Natural killer cell (primary cell): ENCODE results near the gene LIMS2. TPM values are rescaled to one million over a fixed set of nuclear protein-coding genes. Genes with fewer than 3 reads are reported as not detected.

ENCODE experiments used
- ATAC-seq, 3 donors: fragments of 150-1000 bp in 2 of 3; fragments of 200-7000 bp in 1 of 3; cut with Tn5 transposase; 1 replicate in 1 of 3; 2 replicates in 2 of 3; pipeline ENCODE4 v1.10.0; 2021; ENCODE audit warnings: mild to moderate bottlenecking in 2 of 3, moderate library complexity in 2 of 3
- DNase-seq, 2 donors: peaks; one replicate each; pipeline versions ENCODE4 v3.0.0 to v3.0.0-alpha.2; 2013 to 2021; ENCODE audit warnings: mixed read lengths in 1 of 2
- H3K27ac ChIP-seq: one replicate; pipeline ENCODE4 v1.5.1; 2013; ENCODE audit warnings: mild to moderate bottlenecking, low read length
- H3K27me3 ChIP-seq: one replicate; pipeline ENCODE4 v1.6.1; 2013; ENCODE audit warnings: low read length; ENCODE audit not compliant: control insufficient read depth, insufficient read depth
- H3K36me3 ChIP-seq: one replicate; pipeline ENCODE4 v1.6.1; 2013; ENCODE audit warnings: low read length; ENCODE audit not compliant: control insufficient read depth, insufficient read depth
- H3K4me1 ChIP-seq: one replicate; pipeline ENCODE4 v1.6.1; 2013; ENCODE audit warnings: low read length; ENCODE audit not compliant: control insufficient read depth, insufficient read depth
- H3K4me3 ChIP-seq: one replicate; pipeline ENCODE4 v1.5.1; 2013; ENCODE audit warnings: low read length
- H3K9me3 ChIP-seq: one replicate; pipeline ENCODE4 v1.6.1; 2013; ENCODE audit warnings: low read length; ENCODE audit not compliant: control insufficient read depth, insufficient read depth
- H3K27ac Mint-ChIP-seq, 2 donors: one replicate each; pipeline ENCODE4 v1.8.0; 2022; ENCODE audit warnings: mild to moderate bottlenecking in 2 of 2, mixed read lengths in 2 of 2, moderate library complexity in 1 of 2
- H3K27me3 Mint-ChIP-seq, 2 donors: one replicate each; pipeline ENCODE4 v1.8.0; 2022; ENCODE audit warnings: low read depth in 2 of 2, mixed read lengths in 2 of 2
- H3K36me3 Mint-ChIP-seq: one replicate; pipeline ENCODE4 v1.8.0; 2022; ENCODE audit warnings: mixed read lengths
- H3K4me1 Mint-ChIP-seq, 2 donors: one replicate each; pipeline ENCODE4 v1.8.0; 2022; ENCODE audit warnings: mixed read lengths in 2 of 2
- H3K4me3 Mint-ChIP-seq: one replicate; pipeline ENCODE4 v1.8.0; 2022; ENCODE audit warnings: mild to moderate bottlenecking, moderate library complexity, mixed read lengths
- H3K9me3 Mint-ChIP-seq, 2 donors: one replicate each; pipeline ENCODE4 v1.8.0; 2022; ENCODE audit warnings: mixed read lengths in 2 of 2
- WGBS: methylation state at CpG from one replicate; pipeline ENCODE4 v1.1.7; 2013; ENCODE audit warnings: missing lambda C conversion rate; ENCODE audit not compliant: insufficient coverage; 5-methylcytosine and 5-hydroxymethylcytosine counted together
- intact Hi-C: fragments of 100-400 bp; cut with micrococcal nuclease; formaldehyde crosslinking; loops from one replicate; pipeline ENCODE4 v1.14.2; 2022
- total RNA-seq, 4 donors: library from RNA; stranded (reverse); fragments of 120-200 nt in 1 of 4; gene quantifications; one replicate each; pipeline versions ENCODE4 v1.2.3 to v1.2.4, GENCODE V29; 2013 to 2022
- TF ChIP-seq, protein P1 (sequence below): fragments of 200-600 bp; IDR thresholded peaks from one replicate; pipeline ENCODE4 v1.8.0; 2022; ENCODE audit warnings: antibody characterized with exemption

LIMS2 gene
- total RNA-seq, 3 donors from 2014 or later (not counting 1 experiment from before 2014, with no cell fraction given), result 0.15 to 0.16 TPM; not detected in 1

DNA sequence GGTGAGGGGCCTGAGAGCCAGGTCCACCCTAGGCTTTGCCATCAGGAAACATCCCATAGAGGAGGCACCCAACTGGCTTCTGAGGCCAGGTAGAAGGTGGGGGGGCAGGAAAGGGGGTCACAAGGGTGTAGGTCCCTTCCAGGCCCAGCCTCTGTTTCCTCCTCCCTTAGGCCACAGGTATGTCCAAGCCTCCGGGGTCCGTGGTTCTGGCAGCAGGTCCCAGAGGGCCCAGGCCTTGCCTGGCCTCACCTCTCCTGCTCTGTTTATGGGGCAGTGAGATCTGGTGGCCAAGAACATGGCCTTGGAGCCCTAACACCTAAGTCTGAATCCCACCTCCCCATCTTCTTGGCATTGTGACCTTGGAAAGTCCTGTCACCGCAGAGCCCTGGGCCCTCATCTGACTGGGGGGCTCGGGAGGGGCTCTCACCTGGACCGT, 51.0 kb downstream of the LIMS2 start:
- no peaks in the 10 kb centered on the region for H3K9me3 Mint-ChIP-seq
- 94% methylated on average over 5 of the region's 5 CpGs for WGBS

GRCh38 chr2:127623388-127624319, 51.7 kb downstream of the LIMS2 start:
- WGBS, result 88% methylated on average over 37 of the region's 38 CpGs
- no peaks in the 10 kb centered on the region for H3K9me3 ChIP-seq
- no peak overlapping the region for H3K4me3 Mint-ChIP-seq
- TF ChIP-seq, protein P1, sequence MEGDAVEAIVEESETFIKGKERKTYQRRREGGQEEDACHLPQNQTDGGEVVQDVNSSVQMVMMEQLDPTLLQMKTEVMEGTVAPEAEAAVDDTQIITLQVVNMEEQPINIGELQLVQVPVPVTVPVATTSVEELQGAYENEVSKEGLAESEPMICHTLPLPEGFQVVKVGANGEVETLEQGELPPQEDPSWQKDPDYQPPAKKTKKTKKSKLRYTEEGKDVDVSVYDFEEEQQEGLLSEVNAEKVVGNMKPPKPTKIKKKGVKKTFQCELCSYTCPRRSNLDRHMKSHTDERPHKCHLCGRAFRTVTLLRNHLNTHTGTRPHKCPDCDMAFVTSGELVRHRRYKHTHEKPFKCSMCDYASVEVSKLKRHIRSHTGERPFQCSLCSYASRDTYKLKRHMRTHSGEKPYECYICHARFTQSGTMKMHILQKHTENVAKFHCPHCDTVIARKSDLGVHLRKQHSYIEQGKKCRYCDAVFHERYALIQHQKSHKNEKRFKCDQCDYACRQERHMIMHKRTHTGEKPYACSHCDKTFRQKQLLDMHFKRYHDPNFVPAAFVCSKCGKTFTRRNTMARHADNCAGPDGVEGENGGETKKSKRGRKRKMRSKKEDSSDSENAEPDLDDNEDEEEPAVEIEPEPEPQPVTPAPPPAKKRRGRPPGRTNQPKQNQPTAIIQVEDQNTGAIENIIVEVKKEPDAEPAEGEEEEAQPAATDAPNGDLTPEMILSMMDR, result no peak
- no peaks in the 10 kb centered on the region for H3K36me3 Mint-ChIP-seq
- no peaks in the 10 kb centered on the region for H3K9me3 Mint-ChIP-seq
- H3K27me3 Mint-ChIP-seq, result peaks cover 0 to 8% of the 10 kb centered on the region in 2 donors
- DNase-seq (no peak), ATAC-seq (no peak)
- no peak overlapping the region for H3K4me3 ChIP-seq
- no peaks in the 10 kb centered on the region for H3K4me1 Mint-ChIP-seq
- H3K27me3 ChIP-seq, result no peaks in the 10 kb centered on the region
- H3K27ac ChIP-seq, result no peak overlapping the region
- no peaks in the 10 kb centered on the region for H3K36me3 ChIP-seq
- H3K27ac Mint-ChIP-seq, result no peak overlapping the region
- H3K4me1 ChIP-seq, result peaks cover 5% of the 10 kb centered on the region
- intact Hi-C loops, result no loop called here

More for the DNA sequence above, 51.0 kb downstream of the LIMS2 start:
- intact Hi-C loops, result no loop called here
- Mint-ChIP-seq H3K36me3 (no peaks in the 10 kb centered on the region), H3K4me3 (no peak overlapping the region), H3K27ac (no peak overlapping the region), H3K27me3 (peaks cover 0 to 6% of the 10 kb centered on the region in 2 donors), H3K4me1 (no peaks in the 10 kb centered on the region)
- ATAC-seq (no peak), DNase-seq (no peak)
- Histone ChIP-seq H3K9me3 (no peaks in the 10 kb centered on the region), H3K4me1 (peaks cover 5% of the 10 kb centered on the region), H3K36me3 (no peaks in the 10 kb centered on the region), H3K27ac (no peak overlapping the region), H3K27me3 (no peaks in the 10 kb centered on the region), H3K4me3 (no peak overlapping the region)
- TF ChIP-seq, protein P1, result no peak

- DNase-seq (no peak), ATAC-seq (no peak)
- 91% methylated on average over 21 of the region's 21 CpGs for WGBS
- Mint-ChIP-seq H3K36me3 (no peaks in the 10 kb centered on the region), H3K4me1 (no peaks in the 10 kb centered on the region), H3K27me3 (peaks cover 0 to 12% of the 10 kb centered on the region in 2 donors), H3K27ac (no peak overlapping the region), H3K4me3 (no peak overlapping the region), H3K9me3 (no peaks in the 10 kb centered on the region)
- intact Hi-C loops, result no loop called here
- Histone ChIP-seq H3K4me3 (no peak overlapping the region), H3K9me3 (no peaks in the 10 kb centered on the region), H3K36me3 (no peaks in the 10 kb centered on the region), H3K4me1 (peaks cover 5% of the 10 kb centered on the region), H3K27ac (no peak overlapping the region), H3K27me3 (no peaks in the 10 kb centered on the region)
- TF ChIP-seq, protein P1, result no peak
Observed at GRCh38 chr2:127622561-127623387, 52.6 kb downstream of the LIMS2 start.
